IMR-90 (cell line): Measurements from ENCODE around the gene BRIP1. TPM values are rescaled to one million over a fixed set of nuclear protein-coding genes. Genes with fewer than 3 reads are reported as not detected.

Experiments used
- ATAC-seq: fragments of 200-7000 bp; cut with Tn5 transposase; 2 replicates; pipeline ENCODE4 v1.9.1; 2020; ENCODE audit warnings: low read depth, mild to moderate bottlenecking, moderate library complexity
- BruUV-seq: library from RNA; stranded (reverse); fragments of 400-500 nt; replicated peaks from 2 replicates; lab custom pipeline; 2021; lab: Mats Ljungman, UMichigan
- CTCF ChIA-PET: fragments of 300-600 bp; formaldehyde crosslinking; extraction: SDS; loops from one replicate; lab custom pipeline; 2021; ENCODE audit warnings: antibody characterized with exemption; lab: Yijun Ruan, JAX
- POLR2A ChIA-PET: fragments of 300-600 bp; sonication (Branson Sonifier 250); formaldehyde crosslinking; loops from one replicate; lab custom pipeline; 2022; ENCODE audit warnings: antibody characterized with exemption; ENCODE audit not compliant: unreplicated experiment; lab: Charles Lee
- DNase-seq: peaks from one replicate; pipeline ENCODE4 v3.0.0; 2013
- H2AFZ ChIP-seq: replicated peaks from 2 replicates; pipeline ENCODE3; 2013; ENCODE audit warnings: low read length, mild to moderate bottlenecking; ENCODE audit not compliant: poor library complexity
- H2AK5ac ChIP-seq: 2 replicates; pipeline ENCODE4 v1.6.1; 2013; ENCODE audit warnings: low read depth, low read length, inconsistent platforms
- H2AK9ac ChIP-seq: replicated peaks from 2 replicates; pipeline ENCODE3; 2013; ENCODE audit warnings: mild to moderate bottlenecking, low read depth, low read length, moderate library complexity; ENCODE audit not compliant: poor library complexity
- H2BK120ac ChIP-seq: 2 replicates; pipeline ENCODE4 v1.6.1; 2013; ENCODE audit warnings: low read depth, low read length, inconsistent platforms
- H2BK15ac ChIP-seq: 3 replicates; pipeline ENCODE4 v1.6.1; 2013; ENCODE audit warnings: low read depth, low read length, inconsistent platforms
- H2BK20ac ChIP-seq: 2 replicates; pipeline ENCODE4 v1.6.1; 2013; ENCODE audit warnings: low read depth, mild to moderate bottlenecking, inconsistent platforms, low read length, moderate library complexity
- H2BK5ac ChIP-seq: 2 replicates; pipeline ENCODE4 v1.6.1; 2013; ENCODE audit warnings: mild to moderate bottlenecking, low read depth, low read length, inconsistent platforms; ENCODE audit not compliant: poor library complexity, severe bottlenecking
- H3K14ac ChIP-seq: replicated peaks from 2 replicates; pipeline ENCODE4 v1.6.1; 2013; ENCODE audit warnings: low read depth, low read length, inconsistent platforms
- H3K18ac ChIP-seq: 2 replicates; pipeline ENCODE4 v1.6.1; 2013; ENCODE audit warnings: low read depth, low read length, control low read depth
- H3K23ac ChIP-seq: 2 replicates; pipeline ENCODE4 v1.6.1; 2013; ENCODE audit warnings: low read depth, low read length, inconsistent platforms
- H3K27ac ChIP-seq: 2 replicates; pipeline ENCODE4 v1.5.1; 2013; ENCODE audit warnings: mild to moderate bottlenecking, control low read depth, low read length; ENCODE audit not compliant: insufficient read depth
- H3K27me3 ChIP-seq: 2 replicates; pipeline ENCODE4 v1.6.1; 2013; ENCODE audit warnings: low read length; ENCODE audit not compliant: control insufficient read depth, insufficient read depth
- H3K36me3 ChIP-seq: 2 replicates; pipeline ENCODE4 v1.6.1; 2013; ENCODE audit warnings: low read length, mixed read lengths; ENCODE audit not compliant: control insufficient read depth, insufficient read depth
- H3K4ac ChIP-seq: 2 replicates; pipeline ENCODE4 v1.6.1; 2013; ENCODE audit warnings: low read depth, low read length, inconsistent platforms
- H3K4me1 ChIP-seq: 2 replicates; pipeline ENCODE4 v1.6.1; 2013; ENCODE audit warnings: low read length, mixed read lengths; ENCODE audit not compliant: control insufficient read depth, insufficient read depth
- H3K4me2 ChIP-seq: 2 replicates; pipeline ENCODE4 v1.6.1; 2013; ENCODE audit warnings: low read depth, mild to moderate bottlenecking, control low read depth, low read length, moderate library complexity
- H3K4me3 ChIP-seq: 2 replicates; pipeline ENCODE4 v1.5.1; 2013; ENCODE audit warnings: low read depth, mild to moderate bottlenecking, control low read depth, low read length, moderate library complexity; ENCODE audit not compliant: insufficient read depth
- H3K56ac ChIP-seq: 2 replicates; pipeline ENCODE4 v1.6.1; 2013; ENCODE audit warnings: low read length, inconsistent platforms; ENCODE audit not compliant: insufficient read depth; ENCODE audit errors: extremely low read depth
- H3K79me1 ChIP-seq, 2 experiments: 2 replicates each; pipeline ENCODE4 v1.6.1; 2013; ENCODE audit warnings: low read length in 2 of 2, inconsistent platforms in 1 of 2, low read depth in 1 of 2
- H3K9ac ChIP-seq: 2 replicates; pipeline ENCODE4 v1.6.1; 2013; ENCODE audit warnings: low read depth, low read length, control low read depth
- H3K9me1 ChIP-seq: 2 replicates; pipeline ENCODE4 v1.6.1; 2013; ENCODE audit warnings: low read length, inconsistent platforms; ENCODE audit not compliant: insufficient read depth
- H3K9me3 ChIP-seq: 2 replicates; pipeline ENCODE4 v1.6.1; 2013; ENCODE audit warnings: low read length; ENCODE audit not compliant: control insufficient read depth, insufficient read depth
- H4K20me1 ChIP-seq: 2 replicates; pipeline ENCODE4 v1.6.1; 2013; ENCODE audit warnings: low read length, inconsistent platforms; ENCODE audit not compliant: insufficient read depth
- H4K5ac ChIP-seq: 2 replicates; pipeline ENCODE4 v1.6.1; 2013; ENCODE audit warnings: mild to moderate bottlenecking, low read depth, low read length, control low read depth
- H4K8ac ChIP-seq, 2 experiments: 2 replicates each; pipeline ENCODE4 v1.6.1; 2013; ENCODE audit warnings: low read depth in 2 of 2, low read length in 2 of 2, control low read depth in 1 of 2, inconsistent platforms in 1 of 2
- H4K91ac ChIP-seq: 2 replicates; pipeline ENCODE4 v1.6.1; 2013; ENCODE audit warnings: low read depth, low read length, inconsistent platforms; ENCODE audit not compliant: insufficient read depth
- BHLHE40 ChIP-seq: fragments of 150-350 bp; IDR thresholded peaks from 2 replicates; pipeline ENCODE4 v1.6.1; 2016; ENCODE audit warnings: mild to moderate bottlenecking, low read depth, low read length
- CEBPB ChIP-seq: IDR thresholded peaks from 2 replicates; pipeline ENCODE4 v1.6.1; 2012; ENCODE audit warnings: low read depth, low read length, improper control_type of control experiment
- CHD1 ChIP-seq: IDR thresholded peaks from 2 replicates; pipeline ENCODE4 v1.6.1; 2012; ENCODE audit warnings: low read depth, low read length, improper control_type of control experiment
- FOS ChIP-seq: fragments of 150-350 bp; IDR thresholded peaks from 2 replicates; pipeline ENCODE4 v1.6.1; 2016; ENCODE audit warnings: low read depth, low read length
- MAFK ChIP-seq: IDR thresholded peaks from 2 replicates; pipeline ENCODE4 v1.6.1; 2012; ENCODE audit warnings: low read depth, low read length, improper control_type of control experiment
- MAZ ChIP-seq: IDR thresholded peaks from 2 replicates; pipeline ENCODE4 v1.6.1; 2012; ENCODE audit warnings: low read depth, mild to moderate bottlenecking, low read length, improper control_type of control experiment, moderate library complexity, borderline replicate concordance
- MXI1 ChIP-seq: IDR thresholded peaks from 2 replicates; pipeline ENCODE4 v1.6.1; 2012; ENCODE audit warnings: low read depth, mild to moderate bottlenecking, low read length, moderate library complexity, borderline replicate concordance
- NFE2L2 ChIP-seq: fragments of 150-350 bp; IDR thresholded peaks from 2 replicates; pipeline ENCODE4 v1.6.1; 2016; ENCODE audit warnings: low read depth, mild to moderate bottlenecking, low read length
- POLR2A ChIP-seq: IDR thresholded peaks from 2 replicates; pipeline ENCODE4 v1.6.1; 2012; ENCODE audit warnings: mild to moderate bottlenecking, low read depth, low read length
- RAD21 ChIP-seq: IDR thresholded peaks from 2 replicates; pipeline ENCODE4 v1.6.1; 2012; ENCODE audit warnings: low read length, improper control_type of control experiment
- RCOR1 ChIP-seq: IDR thresholded peaks from 2 replicates; pipeline ENCODE4 v1.6.1; 2012; ENCODE audit warnings: mild to moderate bottlenecking, low read length, improper control_type of control experiment; ENCODE audit not compliant: insufficient replicate concordance
- RFX5 ChIP-seq: IDR thresholded peaks from 2 replicates; pipeline ENCODE4 v1.8.0; 2012; ENCODE audit warnings: low read depth, mild to moderate bottlenecking, low read length, moderate library complexity
- SMC3 ChIP-seq: fragments of 150-350 bp; IDR thresholded peaks from 2 replicates; pipeline ENCODE4 v1.6.1; 2016; ENCODE audit warnings: low read depth, mild to moderate bottlenecking, antibody characterized with exemption, low read length, moderate library complexity
- WGBS, 2 experiments: methylation state at CpG; one replicate each; pipeline versions ENCODE4 v1.1.5 to v1.1.7; 2013; ENCODE audit warnings: missing lambda C conversion rate in 2 of 2; ENCODE audit not compliant: insufficient read length in 1 of 2; ENCODE audit errors: extremely low coverage in 2 of 2; 5-methylcytosine and 5-hydroxymethylcytosine counted together
- dilution Hi-C: fragments of 300-500 bp; cut with HindIII; formaldehyde crosslinking; loops from one replicate; pipeline ENCODE4 v1.14.3; 2018; ENCODE audit warnings: low sequenced_read_pairs; ENCODE audit not compliant: unreplicated experiment
- in situ Hi-C: fragments of 300-500 bp; cut with MboI; formaldehyde crosslinking; loops from 3 replicates; pipeline ENCODE4 v1.14.3; 2019; ENCODE audit warnings: low sequenced_read_pairs, inconsistent platforms, mixed read lengths
- intact Hi-C: fragments of 100-400 bp; cut with micrococcal nuclease; formaldehyde crosslinking; loops from 2 replicates; pipeline ENCODE4 v1.10.0; 2022
- polyA plus RNA-seq, 3 experiments: library from polyadenylated mRNA; depleted of rRNA; stranded (reverse); fragments of >200 nt; gene quantifications; 2 replicates each; pipeline ENCODE4 v1.2.3, GENCODE V29; 2012; ENCODE audit warnings: low replicate concordance in 1 of 3
- total RNA-seq: library from RNA; depleted of rRNA; stranded (reverse); fragments of >200 nt; gene quantifications from 2 replicates; pipeline ENCODE4 v1.2.3, GENCODE V29; 2012
- TF ChIP-seq, protein P1 (sequence below): conservative IDR thresholded peaks from 2 replicates; pipeline ENCODE4 v1.5.1; 2012; ENCODE audit warnings: mild to moderate bottlenecking, low read depth, low read length, improper control_type of control experiment
- TF ChIP-seq, protein P2 (sequence below): fragments of 150-350 bp; IDR thresholded peaks from 2 replicates; pipeline ENCODE4 v1.6.1; 2017; ENCODE audit warnings: mild to moderate bottlenecking, antibody characterized with exemption, low read length, low read depth
- TF ChIP-seq, protein P3 (sequence below): fragments of 150-350 bp; IDR thresholded peaks from 2 replicates; pipeline ENCODE4 v1.6.1; 2016; ENCODE audit warnings: low read depth, mild to moderate bottlenecking, low read length, moderate library complexity, borderline replicate concordance

BRIP1 gene
- total and polyA plus RNA-seq, 2 of the 4 experiments (the other 2 are of a cell fraction), result 6.1 to 19.7 TPM

DNA sequence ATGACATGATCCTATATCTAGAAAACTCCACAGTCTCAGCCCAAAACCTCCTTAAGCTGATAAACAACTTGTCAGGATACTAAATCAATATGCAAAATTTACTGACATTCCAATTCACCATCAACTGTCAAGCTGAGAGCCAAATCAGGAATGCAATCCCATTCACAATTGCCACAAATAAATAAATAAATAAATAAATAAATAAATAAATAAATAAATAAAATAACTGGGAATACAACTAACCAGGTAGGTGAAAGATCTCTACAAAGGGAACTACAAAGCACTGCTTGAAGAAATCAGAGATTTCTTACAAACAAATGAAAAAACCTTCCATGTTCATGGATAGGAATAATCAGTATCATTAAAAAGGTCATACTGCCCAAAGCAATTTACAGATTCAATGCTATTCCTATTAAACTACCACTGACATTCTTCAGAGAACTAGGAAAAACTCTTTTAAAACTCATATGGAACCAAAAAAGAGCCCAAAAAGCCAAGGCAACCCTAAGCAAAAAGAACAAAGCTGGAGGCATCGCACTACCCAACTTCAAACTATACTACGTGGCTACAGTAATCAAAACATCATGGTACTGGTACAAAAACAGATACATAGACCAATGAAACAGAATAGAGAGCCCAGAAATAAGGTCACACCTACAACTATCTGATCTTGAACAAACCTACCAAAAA is 37.7 kb downstream of the BRIP1 start:
- TF ChIP-seq MAFK, result no peak
- TF ChIP-seq, protein P1, sequence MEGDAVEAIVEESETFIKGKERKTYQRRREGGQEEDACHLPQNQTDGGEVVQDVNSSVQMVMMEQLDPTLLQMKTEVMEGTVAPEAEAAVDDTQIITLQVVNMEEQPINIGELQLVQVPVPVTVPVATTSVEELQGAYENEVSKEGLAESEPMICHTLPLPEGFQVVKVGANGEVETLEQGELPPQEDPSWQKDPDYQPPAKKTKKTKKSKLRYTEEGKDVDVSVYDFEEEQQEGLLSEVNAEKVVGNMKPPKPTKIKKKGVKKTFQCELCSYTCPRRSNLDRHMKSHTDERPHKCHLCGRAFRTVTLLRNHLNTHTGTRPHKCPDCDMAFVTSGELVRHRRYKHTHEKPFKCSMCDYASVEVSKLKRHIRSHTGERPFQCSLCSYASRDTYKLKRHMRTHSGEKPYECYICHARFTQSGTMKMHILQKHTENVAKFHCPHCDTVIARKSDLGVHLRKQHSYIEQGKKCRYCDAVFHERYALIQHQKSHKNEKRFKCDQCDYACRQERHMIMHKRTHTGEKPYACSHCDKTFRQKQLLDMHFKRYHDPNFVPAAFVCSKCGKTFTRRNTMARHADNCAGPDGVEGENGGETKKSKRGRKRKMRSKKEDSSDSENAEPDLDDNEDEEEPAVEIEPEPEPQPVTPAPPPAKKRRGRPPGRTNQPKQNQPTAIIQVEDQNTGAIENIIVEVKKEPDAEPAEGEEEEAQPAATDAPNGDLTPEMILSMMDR, result no peak
- no peak for TF ChIP-seq MAZ
- TF ChIP-seq, protein P2, sequence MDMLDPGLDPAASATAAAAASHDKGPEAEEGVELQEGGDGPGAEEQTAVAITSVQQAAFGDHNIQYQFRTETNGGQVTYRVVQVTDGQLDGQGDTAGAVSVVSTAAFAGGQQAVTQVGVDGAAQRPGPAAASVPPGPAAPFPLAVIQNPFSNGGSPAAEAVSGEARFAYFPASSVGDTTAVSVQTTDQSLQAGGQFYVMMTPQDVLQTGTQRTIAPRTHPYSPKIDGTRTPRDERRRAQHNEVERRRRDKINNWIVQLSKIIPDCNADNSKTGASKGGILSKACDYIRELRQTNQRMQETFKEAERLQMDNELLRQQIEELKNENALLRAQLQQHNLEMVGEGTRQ, result no peak
- TF ChIP-seq CEBPB, result no peak
- TF ChIP-seq NFE2L2, result no peak
- TF ChIP-seq BHLHE40, result no peak
- TF ChIP-seq RCOR1, result no peak
- no peak for TF ChIP-seq POLR2A
- TF ChIP-seq CHD1, result no peak
- TF ChIP-seq RAD21, result no peak
- TF ChIP-seq, protein P3, sequence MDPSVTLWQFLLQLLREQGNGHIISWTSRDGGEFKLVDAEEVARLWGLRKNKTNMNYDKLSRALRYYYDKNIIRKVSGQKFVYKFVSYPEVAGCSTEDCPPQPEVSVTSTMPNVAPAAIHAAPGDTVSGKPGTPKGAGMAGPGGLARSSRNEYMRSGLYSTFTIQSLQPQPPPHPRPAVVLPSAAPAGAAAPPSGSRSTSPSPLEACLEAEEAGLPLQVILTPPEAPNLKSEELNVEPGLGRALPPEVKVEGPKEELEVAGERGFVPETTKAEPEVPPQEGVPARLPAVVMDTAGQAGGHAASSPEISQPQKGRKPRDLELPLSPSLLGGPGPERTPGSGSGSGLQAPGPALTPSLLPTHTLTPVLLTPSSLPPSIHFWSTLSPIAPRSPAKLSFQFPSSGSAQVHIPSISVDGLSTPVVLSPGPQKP, result no peak
- no peak for TF ChIP-seq MXI1
- no peak for TF ChIP-seq RFX5
- TF ChIP-seq FOS, result no peak
- TF ChIP-seq SMC3, result no peak
- dilution Hi-C loops, result no loop called here
- Histone ChIP-seq H4K8ac (no peak overlapping the region), H3K27me3 (no peaks in the 10 kb centered on the region), H3K18ac (no peak overlapping the region), H3K4me2 (no peak overlapping the region), H3K36me3 (peaks cover 4% of the 10 kb centered on the region; the same call in 1 of the 2 replicates), H3K9ac (no peak overlapping the region), H3K9me1 (no peaks in the 10 kb centered on the region), H3K27ac (no peak overlapping the region), H3K56ac (no peak overlapping the region), H3K14ac (no peak overlapping the region), H4K5ac (no peak overlapping the region), H3K4me1 (no peaks in the 10 kb centered on the region), H2BK15ac (no peak overlapping the region), H3K9me3 (peaks cover 7% of the 10 kb centered on the region), H3K4me3 (no peak overlapping the region), H2BK5ac (no peak overlapping the region), H2BK120ac (no peak overlapping the region), H4K20me1 (no peaks in the 10 kb centered on the region), H2AK9ac (no peak overlapping the region), H3K4ac (no peak overlapping the region), H3K79me1 (peaks cover 7 to 28% of the 10 kb centered on the region in 2 experiments; a peak in 3 of 4 replicates), H4K91ac (no peak overlapping the region), H2AFZ (no peak overlapping the region), H3K23ac (no peak overlapping the region), H2BK20ac (no peak overlapping the region), H2AK5ac (no peak overlapping the region)
- CTCF ChIA-PET, result interaction anchor here (0.6 kb wide), 1 partner anchor 189 kb away, joined by 3 read pairs; no protein-coding TSS in a partner anchor
- in situ Hi-C loops, result no loop called here
- WGBS, 2 experiments, result 100% methylated on average over 2 of the region's 2 CpGs; no CpG with 5 or more reads in 1 of the 2 experiments
- BruUV-seq, result no TSS peak
- DNase-seq (no peak), ATAC-seq (no peak)
- intact Hi-C loops, result no loop called here
- POLR2A ChIA-PET, result no interaction called here
